Transverse colon (tissue), 3 donors: ENCODE measurements around the gene SEC22B.
"Not testable (repeated sequence)": the region's sequence is repeated elsewhere in the genome, so short reads cannot be mapped to it uniquely, and the experiment has no call there.

Experiments used
- EP300 ChIP-seq: sonication (generic); formaldehyde crosslinking; IDR thresholded peaks from one replicate; pipeline ENCODE4 v1.6.1; 2017; ENCODE audit warnings: antibody characterized with exemption, low read depth
- POLR2A ChIP-seq: fragments of 450-650 bp; IDR thresholded peaks from one replicate; pipeline ENCODE4 v1.6.1; 2016; ENCODE audit warnings: antibody characterized with exemption, mild to moderate bottlenecking, moderate library complexity
- POLR2AphosphoS5 ChIP-seq, 3 donors: sonication (generic); formaldehyde crosslinking; IDR thresholded peaks; one replicate each; pipeline ENCODE4 v1.6.1; 2016; ENCODE audit warnings: antibody characterized with exemption in 3 of 3

- TF ChIP-seq POLR2AphosphoS5 (IDR thresholded peaks at IDR 0.05); POLR2A; EP300: not testable (repeated sequence)
These were observed 53.9 kb downstream of the SEC22B start for GRCh38 chr1:120122262-120122893.
